UCSD-AML1 (cell line): ENCODE results near the gene CD244.

Experiments used
- DNase-seq: peaks from one replicate; lab custom pipeline; 2025; ENCODE audit not compliant: unreplicated experiment; lab: John Stamatoyannopoulos, UW

Gene CD244

GRCh38 chr1:160850993-160851392 is 11.7 kb downstream of the CD244 start:
- no peak for DNase-seq

- DNase-seq = no peak
Measured at GRCh38 chr1:160850541-160850940, 12.1 kb downstream of the CD244 start.

GRCh38 chr1:160846281-160846680 is 16.4 kb downstream of the CD244 start:
- no peak for DNase-seq

- DNase-seq = peak; percentile 62
Measured at GRCh38 chr1:160844447-160845232, 18.0 kb downstream of the CD244 start.

GRCh38 chr1:160841079-160841478 is 21.6 kb downstream of the CD244 start:
- no peak for DNase-seq

DNA sequence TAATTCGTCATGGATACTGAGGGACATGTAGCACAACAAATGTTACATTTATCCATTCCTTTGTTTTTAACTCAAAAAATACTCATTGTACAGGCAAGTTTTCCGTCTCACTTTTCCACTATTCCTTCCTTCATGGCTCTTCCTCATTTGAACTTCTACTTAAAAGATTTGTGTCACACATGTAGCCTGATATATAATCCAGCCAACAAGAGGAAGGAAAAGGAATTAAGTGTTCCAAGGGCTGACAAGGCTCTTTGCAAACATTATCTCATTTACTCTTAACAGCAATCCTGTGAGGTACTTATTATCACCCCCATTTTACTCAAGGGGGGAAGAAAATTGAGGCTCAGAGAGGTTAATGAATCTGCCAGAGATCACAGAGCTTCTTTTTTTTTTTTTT is 22.9 kb downstream of the CD244 start:
- DNase-seq = no peak

DNA sequence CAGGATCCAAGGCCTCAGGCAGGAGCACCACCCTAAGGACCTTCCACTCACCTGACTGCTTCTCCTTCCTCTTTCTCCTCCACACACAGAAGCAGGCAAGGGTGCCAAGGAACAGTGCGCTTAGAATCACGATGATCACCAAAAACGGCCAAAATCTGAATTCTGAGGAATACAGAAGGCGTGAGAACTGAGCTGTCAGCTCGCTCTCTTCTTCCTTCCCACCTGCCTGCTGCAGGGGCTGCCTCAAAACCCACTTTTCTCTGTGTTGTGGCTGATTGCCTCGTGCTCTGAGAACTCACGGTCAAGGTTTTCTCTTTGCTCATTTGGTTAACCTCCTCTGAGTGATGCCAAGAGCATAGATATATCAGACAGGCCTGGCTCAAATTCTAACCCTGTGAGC is 23.8 kb downstream of the CD244 start:
- no peak for DNase-seq

DNA sequence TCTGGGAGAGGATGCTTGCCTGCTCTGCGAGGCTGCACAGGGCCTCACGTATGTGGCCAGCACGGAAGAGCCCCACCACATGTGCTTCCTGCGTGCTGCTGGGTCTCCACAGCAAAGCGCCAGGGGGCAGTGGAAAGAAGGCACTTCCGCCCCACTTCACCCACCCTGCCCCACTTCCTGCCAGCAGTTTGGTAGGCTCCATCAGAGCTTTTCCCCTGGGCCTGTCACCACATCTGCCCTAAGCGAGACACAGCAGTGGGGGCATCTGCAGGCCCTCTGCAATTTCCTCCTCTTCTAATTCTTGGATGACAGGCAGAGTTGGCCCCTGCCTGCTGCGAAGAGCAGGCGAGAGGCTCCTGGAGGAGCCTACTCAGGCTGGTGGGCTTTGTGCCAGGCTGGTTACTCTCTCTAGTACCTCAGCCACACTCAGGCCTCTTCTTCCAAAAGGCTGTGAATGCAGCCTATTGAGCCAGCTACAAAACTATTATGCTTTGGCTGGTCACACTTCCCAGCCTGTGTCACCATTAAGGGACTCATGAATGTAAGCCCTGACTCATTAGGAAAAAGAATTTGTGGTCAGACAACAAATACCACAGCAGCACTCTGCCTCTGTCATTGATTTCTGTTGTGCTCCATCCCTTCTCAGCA is 25.0 kb downstream of the CD244 start:
- peak; percentile 93 for DNase-seq

DNA sequence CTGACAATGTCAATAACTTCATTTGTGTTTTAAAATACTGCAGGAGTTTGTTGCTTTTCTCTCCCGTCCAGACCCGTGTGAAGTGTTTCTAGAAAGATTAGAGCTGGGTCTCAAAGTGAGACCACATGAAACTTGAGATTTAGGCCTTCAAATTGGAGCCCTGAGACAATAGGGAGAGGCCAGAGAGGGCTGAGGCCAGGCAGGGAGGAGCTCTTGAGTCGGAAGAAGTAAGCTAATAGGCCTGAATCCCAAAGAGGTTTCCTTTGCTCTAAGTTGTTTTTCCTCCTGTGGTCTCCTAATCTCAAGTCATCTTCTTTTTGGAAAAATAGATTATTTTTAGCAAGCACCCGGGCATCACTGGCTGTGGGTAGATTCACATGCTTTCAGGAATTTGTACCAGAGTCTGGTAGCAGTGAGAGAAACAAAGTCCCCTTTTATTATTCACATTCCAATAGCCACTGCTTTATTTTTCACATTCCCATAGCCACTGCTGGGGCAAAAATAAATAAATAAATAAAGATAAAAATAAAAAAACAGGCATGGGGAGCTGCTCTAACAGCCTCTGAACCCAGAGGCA is 25.6 kb downstream of the CD244 start:
- no peak for DNase-seq

GRCh38 chr1:160836561-160836960 is 26.1 kb downstream of the CD244 start:
- peak; percentile 39 for DNase-seq

DNA sequence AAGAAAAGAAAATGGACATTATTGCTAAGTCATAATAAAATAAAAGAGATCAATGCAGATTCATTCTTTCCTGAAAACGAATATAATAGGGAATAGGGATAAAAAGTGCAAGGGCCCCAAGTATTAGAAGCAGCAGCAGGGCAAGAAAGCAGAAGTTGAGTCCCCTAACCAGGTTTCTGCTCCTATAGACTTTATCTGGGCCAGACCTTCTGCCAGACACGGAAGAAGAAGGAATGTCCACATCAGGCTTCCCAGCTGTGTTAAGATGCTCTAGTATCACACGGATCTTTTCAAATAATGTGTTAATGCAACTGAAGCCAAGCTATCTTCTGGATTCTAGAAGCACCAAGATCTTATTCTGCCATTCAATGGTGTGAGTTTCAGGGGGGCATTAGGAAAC is 26.9 kb downstream of the CD244 start:
- DNase-seq = no peak

GRCh38 chr1:160834945-160835565 is 27.6 kb downstream of the CD244 start:
- DNase-seq = no peak

DNA sequence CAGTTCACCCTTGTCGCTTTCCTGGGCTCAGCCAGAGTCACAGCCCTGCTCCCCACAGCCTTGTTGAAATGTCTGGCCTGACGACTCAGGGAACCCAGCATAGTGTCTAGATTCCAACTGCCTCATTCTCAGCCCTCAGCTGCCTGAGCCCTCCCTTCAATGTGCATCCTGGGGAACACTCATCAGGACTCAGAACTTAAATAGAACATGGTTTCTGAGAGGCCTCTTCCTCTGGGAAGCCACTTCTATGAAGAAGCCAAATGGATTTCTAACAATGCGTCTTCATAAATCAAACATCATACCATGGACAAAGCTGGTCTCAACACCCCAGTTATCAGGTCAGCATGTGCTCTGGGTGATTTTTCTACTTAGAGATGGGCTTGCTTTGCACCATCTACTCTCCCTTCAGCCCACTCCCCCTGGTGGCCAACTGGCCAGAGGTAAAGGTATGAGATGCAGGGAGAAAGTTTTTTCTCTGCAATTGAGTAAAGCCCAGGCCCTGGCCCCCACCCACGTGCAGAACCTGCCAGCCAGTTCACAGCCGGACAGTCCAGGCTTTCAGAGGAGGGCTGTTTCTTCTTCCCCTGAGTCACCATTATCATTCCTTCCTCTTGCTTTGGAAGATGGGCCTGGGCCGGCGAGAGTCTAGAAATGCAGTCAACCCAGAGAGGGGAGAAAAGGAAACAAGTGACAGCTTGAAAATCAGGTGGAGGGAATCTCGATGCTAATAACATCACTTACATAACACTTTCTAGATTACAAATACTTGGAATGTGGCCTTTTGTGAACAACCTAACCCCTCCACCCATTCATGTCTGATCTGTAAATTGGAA is 32.1 kb downstream of the CD244 start:
- DNase-seq = peak; percentile 55

- no peak for DNase-seq
Measured at GRCh38 chr1:160829766-160830165, 32.9 kb downstream of the CD244 start.

DNA sequence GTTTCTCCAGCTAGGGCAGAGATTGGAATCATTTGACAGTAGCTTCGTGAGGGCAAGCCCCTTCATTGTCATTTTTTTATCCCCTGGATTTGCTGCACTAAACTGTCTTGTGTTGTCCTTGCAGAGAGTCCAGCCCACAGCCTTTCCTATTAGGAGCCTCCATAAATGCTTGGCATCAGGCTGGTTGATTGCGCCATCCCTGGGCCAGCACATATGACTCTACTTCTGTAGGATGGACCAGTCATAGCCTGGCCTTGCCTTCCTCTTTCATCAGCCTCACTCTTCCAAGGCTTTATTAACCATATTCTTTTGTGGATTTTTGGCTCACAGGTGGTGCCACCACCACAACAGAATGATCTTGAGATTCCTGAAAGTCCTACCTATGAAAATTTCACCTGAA is 35.3 kb downstream of the CD244 start:
- DNase-seq = no peak

- DNase-seq = no peak
Measured at GRCh38 chr1:160826546-160826945, 36.1 kb downstream of the CD244 start.

DNA sequence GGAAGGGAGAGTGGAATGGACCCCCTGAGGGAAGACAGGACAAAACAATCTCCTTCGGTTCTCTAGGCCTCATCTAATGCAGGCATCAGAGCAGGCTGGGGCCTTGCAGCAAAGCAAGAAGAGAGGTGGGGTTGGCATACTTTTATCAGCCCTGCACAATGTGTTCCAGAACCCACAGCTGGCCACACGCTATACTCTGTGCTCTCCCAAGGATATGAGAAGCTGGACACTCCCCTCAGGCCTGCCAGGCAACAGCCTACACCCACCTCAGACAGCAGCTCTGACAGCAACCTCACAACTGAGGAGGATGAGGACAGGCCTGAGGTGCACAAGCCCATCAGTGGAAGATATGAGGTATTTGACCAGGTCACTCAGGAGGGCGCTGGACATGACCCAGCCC is 39.4 kb downstream of the CD244 start:
- DNase-seq = no peak

DNA sequence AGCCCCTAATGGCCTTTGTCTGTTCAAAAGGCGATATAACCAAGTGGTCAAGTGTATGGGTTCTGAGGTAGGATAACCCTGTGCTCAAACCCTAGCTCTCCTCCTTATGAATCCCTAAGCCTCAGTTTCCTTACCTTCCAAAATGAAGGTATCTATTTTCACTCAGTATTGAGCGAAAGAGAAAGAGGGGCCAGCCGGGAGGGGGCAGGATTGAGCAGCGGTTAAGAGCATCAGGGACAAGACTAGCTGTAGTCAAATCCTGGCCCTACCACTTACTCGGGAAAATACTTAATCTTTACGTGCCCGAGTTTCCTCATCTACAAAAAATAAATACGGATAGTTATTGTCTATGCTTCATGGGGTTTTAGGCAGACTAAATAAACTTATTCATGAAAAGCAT is 41.1 kb downstream of the CD244 start:
- peak; percentile 45 for DNase-seq

DNA sequence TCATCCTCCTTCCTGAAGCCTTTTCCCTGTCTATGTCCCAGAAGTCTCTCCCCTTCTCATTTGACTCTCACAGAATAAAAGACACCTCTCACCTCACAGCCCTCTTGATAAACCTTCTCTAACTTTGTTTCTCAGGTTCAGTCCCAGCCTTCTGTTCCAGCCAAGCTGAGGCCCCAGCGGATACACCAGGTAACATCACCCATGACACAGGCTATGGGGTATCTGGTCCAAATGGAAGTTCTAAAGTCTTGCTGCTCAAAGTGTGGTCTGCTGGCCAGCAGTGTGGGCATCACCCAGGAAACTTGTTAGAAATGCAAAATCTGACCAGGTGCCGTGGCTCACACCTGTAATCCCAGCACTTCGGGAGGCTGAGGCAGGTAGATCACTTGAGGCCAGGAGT is 43.5 kb downstream of the CD244 start:
- DNase-seq = no peak

GRCh38 chr1:160818207-160818937 is 44.3 kb downstream of the CD244 start:
- no peak for DNase-seq
